Measurements from ENCODE around the gene SH3YL1. TPM values are rescaled to one million over a fixed set of nuclear protein-coding genes. Genes with fewer than 3 reads are reported as not detected.
A peak's percentile ranks its signal among the peaks of the same experiment; 100 is the strongest.

Gene SH3YL1
- total RNA-seq, 1 donor from 2014 or later, result 32.7 TPM

DNA sequence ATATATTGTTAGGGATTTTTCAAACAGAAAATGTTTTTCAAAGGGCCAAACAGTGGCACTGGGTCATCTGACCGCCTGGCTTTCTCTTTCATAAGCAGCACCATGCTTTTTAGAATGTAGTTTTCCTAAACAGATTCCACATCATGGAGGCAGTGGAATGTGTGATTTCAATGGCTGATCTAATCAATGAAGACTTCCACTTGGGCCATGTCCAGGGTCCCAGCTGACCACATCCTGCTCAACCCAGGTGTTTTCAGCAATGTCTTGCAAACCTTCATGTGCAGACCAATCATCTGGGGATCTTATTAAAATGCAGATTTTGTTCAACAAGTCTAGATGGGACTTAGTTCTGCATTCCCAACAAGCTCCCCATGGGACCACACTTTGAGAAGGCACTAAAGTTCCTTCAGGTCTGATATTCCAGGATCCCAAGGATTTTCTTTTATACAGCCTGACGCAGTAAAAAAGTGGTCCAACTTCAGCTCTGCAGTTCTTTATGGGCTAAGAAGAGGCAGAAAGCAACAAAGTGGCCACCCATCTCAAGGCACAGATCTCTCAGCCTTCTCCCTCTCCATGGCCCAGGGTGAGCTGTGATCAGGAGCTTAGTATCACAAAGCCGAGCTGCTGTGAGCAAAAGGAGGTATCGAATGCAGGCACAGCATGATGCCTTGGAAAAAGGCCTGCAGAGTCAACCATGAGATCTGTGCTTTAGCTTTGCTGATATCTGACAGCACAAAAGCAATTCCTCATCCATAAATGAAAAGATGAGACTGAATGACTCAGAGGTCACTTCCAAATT, 20.4 kb upstream of the SH3YL1 start:
- ATAC-seq, result no peak
- intact Hi-C loops (cut with DNase I), result no loop called here
- no peak for DNase-seq (ENCODE audit: low spot score)

- intact Hi-C loops (cut with DNase I), result no loop called here
- no peak for DNase-seq (ENCODE audit: low spot score)
- no peak for ATAC-seq
Observed at GRCh38 chr2:282371-283263, 18.8 kb upstream of the SH3YL1 start.

DNA sequence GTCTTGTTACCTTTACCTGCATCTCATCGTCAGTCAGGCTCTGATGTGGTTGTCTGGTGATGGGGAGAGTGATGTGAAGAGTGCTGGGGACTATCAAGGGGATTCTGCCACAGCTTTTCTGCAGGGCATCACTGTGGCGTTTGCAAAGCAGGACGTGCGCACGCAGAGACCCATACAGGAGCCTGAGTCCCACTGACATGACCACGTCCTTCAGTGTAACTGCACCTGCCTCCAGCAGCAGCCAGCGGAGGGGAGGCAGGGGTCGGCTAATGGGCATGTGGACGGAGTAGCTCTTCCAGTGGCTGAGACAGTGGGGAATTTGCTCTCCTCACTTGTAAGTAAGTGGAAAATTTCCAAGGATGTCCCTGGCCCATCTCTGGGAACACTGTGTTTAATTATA, 17.5 kb upstream of the SH3YL1 start:
- no peak for DNase-seq (ENCODE audit: low spot score)
- ATAC-seq, result no peak
- intact Hi-C loops (cut with DNase I), result no loop called here

GRCh38 chr2:280650-281110, 16.8 kb upstream of the SH3YL1 start:
- ATAC-seq (no peak), DNase-seq (ENCODE audit: low spot score) (no peak)
- intact Hi-C loops (cut with DNase I), result no loop called here

- ATAC-seq, result no peak
- DNase-seq (ENCODE audit: low spot score), result no peak
- intact Hi-C loops (cut with DNase I), result no loop called here
Observed at GRCh38 chr2:279956-280649, 16.3 kb upstream of the SH3YL1 start.

DNA sequence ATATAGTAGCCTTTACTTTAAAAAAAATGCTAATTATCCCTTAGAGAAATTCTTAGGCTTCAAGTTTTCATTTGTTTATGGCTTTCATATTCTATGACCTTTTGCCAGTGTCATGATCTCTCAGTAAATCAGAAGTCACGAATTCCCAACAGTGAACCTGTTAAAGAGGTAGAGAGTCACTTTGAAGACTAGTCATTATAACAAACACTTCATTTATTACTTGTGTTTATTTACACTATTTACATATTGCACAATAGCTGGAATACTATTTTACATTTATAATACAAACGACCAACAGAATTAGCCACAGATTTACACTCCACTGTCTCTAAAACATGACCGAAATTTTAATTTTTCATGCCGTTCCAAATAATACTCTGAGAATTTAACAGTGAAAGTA, 15.5 kb upstream of the SH3YL1 start:
- ATAC-seq (no peak), DNase-seq (ENCODE audit: low spot score) (no peak)
- intact Hi-C loops (cut with DNase I), result no loop called here

- DNase-seq (ENCODE audit: low spot score) (no peak), ATAC-seq (no peak)
- intact Hi-C loops (cut with DNase I), result no loop called here
Observed at GRCh38 chr2:278927-279320, 15.1 kb upstream of the SH3YL1 start.

GRCh38 chr2:278312-278926, 14.6 kb upstream of the SH3YL1 start:
- DNase-seq (ENCODE audit: low spot score) (no peak), ATAC-seq (no peak)
- intact Hi-C loops (cut with DNase I), result no loop called here

- DNase-seq (ENCODE audit: low spot score) (no peak), ATAC-seq (no peak)
- intact Hi-C loops (cut with DNase I), result no loop called here
Observed at GRCh38 chr2:275466-275865, 11.6 kb upstream of the SH3YL1 start.

DNA sequence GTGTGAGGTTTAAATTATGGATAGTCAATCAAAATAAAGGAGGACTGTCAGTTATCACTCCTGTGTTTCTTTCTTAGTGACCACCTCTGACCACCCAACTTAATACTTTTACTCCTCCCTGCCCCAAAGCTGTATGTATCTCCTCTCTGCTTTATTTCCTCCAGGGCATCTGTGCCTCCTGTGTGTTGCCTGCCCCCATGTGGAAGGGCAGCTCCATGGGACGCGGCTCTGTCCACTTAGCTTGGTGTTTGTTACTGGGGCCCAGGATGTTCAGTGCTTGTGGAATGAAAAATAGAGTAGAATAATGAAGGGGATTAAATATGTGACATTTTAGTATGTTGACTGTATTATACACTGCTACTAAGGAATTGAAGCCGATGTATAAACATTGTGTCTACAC, 10.7 kb upstream of the SH3YL1 start:
- intact Hi-C loops (cut with DNase I), result no loop called here
- DNase-seq (ENCODE audit: low spot score) (no peak), ATAC-seq (no peak)

- ATAC-seq, result no peak
- intact Hi-C loops (cut with DNase I), result no loop called here
- no peak for DNase-seq (ENCODE audit: low spot score)
Observed at GRCh38 chr2:273333-273732, 9.5 kb upstream of the SH3YL1 start.

DNA sequence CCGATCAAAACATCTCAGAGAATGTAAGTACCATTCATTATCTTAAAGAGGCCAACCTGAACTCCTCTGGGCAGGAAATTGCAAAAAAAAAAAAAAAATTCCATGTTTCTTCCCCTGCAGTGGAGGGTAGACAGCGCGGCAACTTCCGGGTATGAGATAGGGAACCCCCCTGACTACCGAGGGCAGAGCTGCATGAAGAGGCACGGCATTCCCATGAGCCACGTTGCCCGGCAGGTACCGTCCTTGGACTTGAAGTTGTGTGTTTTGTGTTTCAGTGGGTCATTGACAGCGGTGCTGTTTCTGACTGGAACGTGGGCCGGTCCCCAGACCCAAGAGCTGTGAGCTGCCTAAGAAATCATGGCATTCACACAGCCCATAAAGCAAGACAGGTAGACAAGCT, 8.1 kb upstream of the SH3YL1 start:
- intact Hi-C loops (cut with DNase I), result no loop called here
- DNase-seq (ENCODE audit: low spot score), result no peak
- ATAC-seq, result no peak

DNA sequence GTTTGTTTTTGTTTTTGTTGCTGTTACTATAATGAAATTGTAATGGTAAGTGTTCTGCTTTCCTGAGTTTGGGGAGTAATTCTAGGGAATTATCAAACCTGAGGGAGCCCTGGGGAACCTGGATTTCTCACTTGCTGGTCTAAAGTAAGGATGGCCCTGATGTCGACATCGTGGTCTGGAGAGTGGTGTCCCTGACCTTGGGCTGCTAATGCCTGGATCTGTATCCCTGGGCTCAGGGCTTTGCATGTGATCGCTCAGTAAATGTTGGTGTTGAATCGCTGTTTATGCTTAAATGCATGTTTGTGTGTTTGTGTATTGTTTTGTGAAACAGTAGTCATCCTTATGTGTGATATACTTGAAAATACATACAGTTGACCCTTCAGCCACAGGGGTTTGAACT, 7.0 kb upstream of the SH3YL1 start:
- DNase-seq (ENCODE audit: low spot score) (no peak), ATAC-seq (no peak)
- intact Hi-C loops (cut with DNase I), result no loop called here

DNA sequence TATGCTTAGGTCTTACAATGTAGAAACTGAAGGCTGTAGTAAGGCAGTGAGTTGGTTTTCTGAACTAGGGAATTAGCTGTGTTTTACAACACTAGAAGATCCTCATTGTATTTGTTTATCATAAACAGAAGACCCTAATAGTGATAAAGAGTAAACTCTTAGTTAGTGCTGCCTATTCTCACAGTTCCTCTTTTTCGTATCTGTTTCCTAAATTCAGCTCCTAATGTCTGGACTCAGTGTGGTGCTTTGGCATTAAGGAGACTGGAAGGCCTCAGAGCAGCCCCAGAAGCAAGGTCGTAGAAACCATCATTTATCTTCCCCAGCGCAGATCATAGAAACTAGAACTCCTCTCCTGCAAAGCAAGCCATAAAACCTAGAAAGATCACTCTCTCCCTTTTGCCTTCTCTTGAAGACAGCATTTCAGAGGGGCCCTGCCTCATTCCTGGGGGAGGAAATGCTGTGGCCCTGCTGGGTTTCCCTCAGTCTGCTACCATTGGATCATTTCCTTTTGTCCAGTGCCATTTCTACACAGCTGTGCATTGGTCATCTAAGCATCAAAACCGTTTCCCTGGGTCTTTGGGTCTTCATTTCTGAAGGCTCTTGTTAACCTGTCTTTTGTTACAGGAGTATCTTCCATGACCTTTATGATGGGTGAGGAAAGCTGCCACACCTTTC, 5.7 kb upstream of the SH3YL1 start:
- intact Hi-C loops (cut with DNase I), result no loop called here
- DNase-seq (ENCODE audit: low spot score) (no peak), ATAC-seq (no peak)

- ATAC-seq (no peak), DNase-seq (ENCODE audit: low spot score) (no peak)
- intact Hi-C loops (cut with DNase I), result no loop called here
Observed at GRCh38 chr2:268323-268722, 4.5 kb upstream of the SH3YL1 start.

DNA sequence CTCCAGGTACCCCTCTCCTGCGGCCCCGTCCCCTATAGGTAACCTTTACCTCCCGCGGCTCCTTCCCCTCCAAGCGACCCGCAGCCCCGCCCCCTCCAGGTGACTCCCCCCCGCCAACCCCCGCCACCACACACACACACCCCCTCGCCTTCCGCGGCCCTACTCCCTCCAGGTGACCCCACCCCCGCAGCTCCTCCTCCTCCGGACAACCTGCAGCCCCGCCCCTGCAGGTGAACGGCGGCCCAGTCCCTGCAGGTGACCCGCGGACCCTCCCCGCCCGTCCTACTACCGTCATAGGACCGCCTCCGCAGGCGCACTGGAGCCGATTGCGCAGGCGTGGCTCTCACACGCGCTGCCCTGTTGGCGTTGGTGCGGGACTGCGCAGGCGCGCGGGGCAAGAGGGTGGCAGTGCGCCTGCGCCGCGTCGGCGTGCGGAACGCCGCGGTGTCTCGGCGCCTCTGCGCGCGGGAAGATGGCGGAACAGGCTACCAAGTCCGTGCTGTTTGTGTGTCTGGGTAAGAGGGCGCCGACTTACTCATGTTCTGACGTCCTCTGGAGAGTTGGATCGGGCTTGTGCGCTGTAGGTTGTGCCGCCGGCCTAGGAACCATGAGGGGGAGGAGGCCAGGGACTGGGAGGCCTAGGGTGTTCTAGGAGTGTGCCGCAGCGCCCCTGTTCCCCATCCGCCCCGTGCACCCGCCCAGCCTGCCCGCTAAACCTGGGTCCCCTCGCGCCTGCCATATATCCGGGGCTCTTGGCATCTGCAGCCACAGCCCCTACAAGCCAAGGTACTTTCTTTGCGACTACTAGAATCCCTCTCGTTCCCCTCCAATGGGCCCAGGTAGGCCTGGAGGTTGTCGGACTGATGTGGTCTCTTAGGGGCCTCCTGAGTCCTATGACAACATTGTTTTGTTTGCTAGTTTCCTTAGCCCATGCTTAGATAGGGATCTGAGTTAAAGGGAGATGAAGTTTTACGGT, 949 bp upstream of the SH3YL1 start, which contains the start of gene ACP1:
Gene ACP1, plus strand, starts transcription at position 455 of the 976 bp plus-strand sequence. Its CDS starts 18 bp downstream, at position 473.
- intact Hi-C loops (cut with DNase I), result no loop called here
- ATAC-seq (peak; percentile 98), DNase-seq (ENCODE audit: low spot score) (peak; percentile 95)

DNA sequence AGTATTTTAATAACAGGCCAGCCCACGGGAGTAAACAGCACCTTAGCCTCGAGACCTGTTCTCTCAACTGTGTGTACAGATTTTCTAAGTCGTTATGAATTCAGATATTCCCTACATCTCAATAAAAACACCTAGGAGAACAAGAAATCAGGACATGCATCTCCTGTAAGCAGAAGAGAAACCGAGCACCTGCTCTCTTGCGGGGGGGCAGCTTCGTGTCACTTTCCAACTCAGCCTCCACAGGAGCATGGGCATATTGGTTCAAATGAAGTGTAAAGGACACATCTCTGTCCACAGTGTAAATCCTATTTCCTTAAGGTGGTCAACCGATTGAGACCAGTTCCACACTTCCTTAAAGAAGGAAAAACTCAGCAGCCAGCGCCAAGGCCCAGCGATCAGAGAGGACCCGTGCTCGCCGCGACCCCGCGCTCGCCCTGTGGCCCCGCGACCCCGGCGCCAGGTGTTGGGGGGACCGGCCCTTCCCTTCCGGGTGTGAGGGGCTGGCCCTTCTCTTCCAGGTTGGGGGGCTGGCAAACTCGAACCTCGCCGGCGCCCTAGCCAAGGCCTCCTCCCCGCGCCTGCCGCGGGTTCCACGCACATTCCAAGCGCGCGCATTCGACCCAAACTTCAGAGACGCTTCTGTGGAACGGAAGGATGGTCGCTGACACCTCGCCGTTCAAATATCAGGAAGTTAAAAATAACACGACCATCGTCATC, 652 bp downstream of the SH3YL1 start:
- no peak for ATAC-seq
- no peak for DNase-seq (ENCODE audit: low spot score)
- intact Hi-C loops (cut with DNase I), result no loop called here

All from sciatic nerve (tissue), 2 donors.